ENCODE data around the gene KRT222.

The KRT222 gene

DNA sequence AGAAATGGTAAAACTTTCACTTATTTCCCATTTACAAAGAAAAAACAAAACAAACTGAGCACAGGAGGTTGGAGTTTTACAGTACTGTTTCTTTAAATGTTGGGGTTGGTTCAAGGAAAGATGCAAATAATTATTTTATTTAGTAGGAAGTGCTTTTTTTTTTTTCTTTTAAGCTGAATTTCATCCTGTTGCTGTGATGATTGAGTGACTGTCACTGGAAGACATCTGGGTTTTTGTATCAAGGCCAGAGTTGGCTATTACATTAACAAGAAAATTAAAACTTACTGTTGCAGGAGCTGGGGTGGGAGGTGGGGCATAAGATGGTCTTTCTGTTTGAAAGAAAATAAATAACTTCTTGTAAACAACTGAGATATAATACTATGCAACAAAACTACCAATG is 19.7 kb downstream of the KRT222 start:
- no peak for TF ChIP-seq GATA3 (IDR thresholded peaks at IDR 0.05; ENCODE audit: low read depth, low read length)
- no peak for TF ChIP-seq GATA2 (IDR thresholded peaks at IDR 0.05; ENCODE audit: low read depth, low read length)

DNA sequence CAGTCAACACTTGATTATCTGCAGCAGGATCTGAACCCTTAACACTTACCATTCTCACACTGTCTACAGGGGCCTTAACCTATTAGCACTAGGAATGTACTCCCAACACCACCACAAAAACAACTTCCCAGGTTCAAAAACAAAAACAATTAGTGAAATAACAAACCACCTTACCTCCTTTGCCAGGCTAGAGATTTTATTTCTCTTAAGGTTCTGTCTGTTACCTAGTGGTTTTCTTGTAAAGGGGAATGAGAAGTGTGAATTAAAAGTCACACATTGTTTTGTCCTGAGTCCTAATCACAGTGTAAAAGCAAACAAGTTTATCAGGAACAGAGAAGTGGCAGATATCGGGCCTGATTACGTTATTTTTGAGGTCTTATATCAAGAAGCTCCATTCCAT is 27.0 kb downstream of the KRT222 start:
- TF ChIP-seq GATA2 (IDR thresholded peaks at IDR 0.05; ENCODE audit: low read depth, low read length) = no peak
- TF ChIP-seq GATA3 (IDR thresholded peaks at IDR 0.05; ENCODE audit: low read depth, low read length) = no peak

DNA sequence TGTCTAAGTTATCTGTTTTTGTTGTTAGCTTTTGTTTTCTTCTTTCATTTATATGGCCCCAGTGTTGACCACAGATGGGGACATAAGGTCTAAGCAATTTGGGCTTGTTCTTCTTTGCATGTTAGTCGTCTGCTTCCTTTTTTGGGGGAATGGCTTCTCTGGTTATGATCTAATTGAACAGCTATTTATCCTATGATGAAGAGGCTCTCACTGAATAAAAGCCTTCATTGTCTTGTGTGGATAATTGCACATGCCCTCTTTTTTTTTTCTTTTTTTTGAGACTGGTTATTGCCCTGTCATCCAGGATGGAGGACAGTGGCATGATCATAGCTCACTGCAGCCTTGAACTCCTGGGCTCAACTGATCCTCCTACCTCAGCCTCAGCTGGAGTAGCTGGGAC is 31.1 kb downstream of the KRT222 start:
- TF ChIP-seq GATA3 (IDR thresholded peaks at IDR 0.05; ENCODE audit: low read depth, low read length) = no peak
- TF ChIP-seq GATA2 (IDR thresholded peaks at IDR 0.05; ENCODE audit: low read depth, low read length) = no peak

DNA sequence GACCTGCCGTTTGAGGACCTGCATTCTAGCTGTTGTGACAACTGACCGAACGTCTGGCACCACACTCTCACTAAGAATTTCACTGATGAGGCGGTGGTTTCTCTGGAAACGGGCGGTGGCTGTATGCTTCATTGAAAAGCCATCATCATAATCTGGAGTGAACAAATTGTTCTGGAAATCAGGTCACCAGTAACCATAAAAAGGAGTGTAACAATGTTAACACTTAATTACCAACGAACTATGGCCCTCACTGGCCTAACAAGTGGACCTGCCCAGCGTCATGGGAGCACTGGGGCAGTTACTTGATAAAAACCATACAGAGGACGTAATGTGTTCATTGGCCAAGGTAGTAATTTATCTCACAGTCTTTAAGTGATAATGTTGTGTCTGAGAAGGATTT is 32.8 kb downstream of the KRT222 start:
- TF ChIP-seq GATA3 (IDR thresholded peaks at IDR 0.05; ENCODE audit: low read depth, low read length) = no peak

DNA sequence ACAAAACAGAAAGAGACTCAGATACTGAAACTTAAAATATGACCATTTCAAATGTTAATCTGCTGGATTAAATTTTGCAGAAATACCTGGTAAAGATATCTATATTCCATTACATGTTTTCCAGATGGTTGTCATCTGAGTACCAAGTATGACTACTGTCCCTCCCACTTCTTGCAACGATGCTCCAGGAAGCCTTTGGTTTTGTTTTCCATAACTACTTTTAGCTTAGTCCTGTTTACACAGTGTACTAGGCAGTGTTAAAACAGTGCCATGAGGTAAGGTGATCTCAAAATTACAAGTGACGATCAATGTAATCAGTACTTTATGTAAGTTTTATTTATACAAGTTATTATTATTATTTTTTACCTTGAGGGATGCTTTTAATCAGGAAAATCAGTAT is 35.1 kb downstream of the KRT222 start:
- TF ChIP-seq GATA3 (IDR thresholded peaks at IDR 0.05; ENCODE audit: low read depth, low read length) (no peak), GATA2 (IDR thresholded peaks at IDR 0.05; ENCODE audit: low read depth, low read length) (no peak)

DNA sequence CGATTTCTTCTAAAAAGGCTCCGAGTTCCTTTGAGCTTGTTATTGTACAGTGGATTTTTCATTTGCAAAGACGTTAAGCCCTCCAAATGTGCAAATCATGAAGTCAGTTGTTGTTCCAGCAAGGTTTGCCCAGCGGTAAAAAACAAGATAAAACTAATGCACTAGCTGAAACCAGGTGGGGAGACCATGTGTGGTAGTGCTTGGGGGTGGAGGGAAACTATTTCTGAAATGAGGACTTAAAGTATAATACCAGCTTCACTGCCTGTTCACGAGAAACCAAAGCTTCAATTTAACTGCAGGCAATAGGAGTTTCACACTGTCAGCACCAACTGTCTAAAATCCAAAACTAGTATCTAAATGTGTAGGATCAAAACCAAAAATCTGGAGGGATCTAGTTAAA is 39.7 kb downstream of the KRT222 start:
- TF ChIP-seq GATA3 (IDR thresholded peaks at IDR 0.05; ENCODE audit: low read depth, low read length) (no peak), GATA2 (IDR thresholded peaks at IDR 0.05; ENCODE audit: low read depth, low read length) (no peak)

DNA sequence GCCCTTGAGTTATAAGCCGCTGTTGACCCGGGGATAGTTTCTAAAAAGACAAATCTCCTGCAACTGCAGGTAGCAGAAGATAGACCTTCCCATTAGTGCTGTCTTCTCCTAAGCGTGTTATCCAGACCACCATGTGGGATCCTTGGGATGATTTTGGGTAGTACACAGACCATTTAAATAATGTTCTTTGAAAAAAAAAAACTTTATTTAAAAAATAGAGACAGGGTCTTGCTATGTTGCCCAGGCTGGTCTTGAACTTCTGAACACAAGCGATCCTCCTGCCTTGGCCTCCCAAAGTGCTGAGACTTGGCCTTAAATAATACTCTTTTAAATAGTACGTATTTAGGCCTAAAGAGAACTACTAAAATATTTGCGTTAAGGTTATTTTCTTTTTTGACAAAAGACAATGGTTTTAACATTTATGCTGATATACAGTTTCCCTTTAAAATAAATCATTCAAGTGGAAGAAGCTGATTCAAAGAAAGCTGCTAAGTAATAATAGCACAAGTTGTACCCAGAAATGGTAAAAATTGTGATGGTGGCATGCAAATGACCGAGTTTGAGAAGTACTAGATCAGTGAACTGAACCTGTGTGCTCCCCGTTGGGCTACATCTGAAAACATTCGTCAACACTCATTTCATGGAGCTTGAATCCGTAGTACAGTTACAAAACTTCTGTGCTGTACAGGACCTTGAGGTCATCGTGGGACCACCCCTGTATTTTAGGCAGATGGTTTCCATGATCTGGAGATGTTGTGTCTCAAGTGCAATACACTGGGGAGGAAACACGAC is 41.4 kb downstream of the KRT222 start:
- TF ChIP-seq GATA3 (IDR thresholded peaks at IDR 0.05; ENCODE audit: low read depth, low read length) = no peak
- TF ChIP-seq GATA2 (IDR thresholded peaks at IDR 0.05; ENCODE audit: low read depth, low read length) = no peak

DNA sequence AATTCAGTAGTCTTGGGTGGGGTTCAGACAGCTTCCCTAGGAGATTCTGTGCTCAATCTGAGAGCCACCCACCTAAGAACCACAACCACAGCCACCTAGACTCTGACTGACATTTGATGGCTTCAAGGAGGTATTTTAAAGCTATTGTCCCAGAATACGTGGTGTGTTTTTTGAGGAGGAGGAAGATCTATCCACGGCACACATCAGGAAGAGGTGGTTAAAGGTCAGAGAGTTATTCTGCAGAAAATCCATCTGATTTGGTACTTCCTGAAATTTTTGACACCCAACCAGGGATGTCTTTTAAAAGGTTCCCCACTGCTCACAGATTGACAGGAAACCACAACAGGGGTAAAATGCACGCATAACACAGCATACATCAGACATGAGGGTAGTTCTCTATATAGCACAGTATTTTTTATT is 42.5 kb downstream of the KRT222 start:
- TF ChIP-seq GATA2 (IDR thresholded peaks at IDR 0.05; ENCODE audit: low read depth, low read length) (no peak), GATA3 (IDR thresholded peaks at IDR 0.05; ENCODE audit: low read depth, low read length) (no peak)

DNA sequence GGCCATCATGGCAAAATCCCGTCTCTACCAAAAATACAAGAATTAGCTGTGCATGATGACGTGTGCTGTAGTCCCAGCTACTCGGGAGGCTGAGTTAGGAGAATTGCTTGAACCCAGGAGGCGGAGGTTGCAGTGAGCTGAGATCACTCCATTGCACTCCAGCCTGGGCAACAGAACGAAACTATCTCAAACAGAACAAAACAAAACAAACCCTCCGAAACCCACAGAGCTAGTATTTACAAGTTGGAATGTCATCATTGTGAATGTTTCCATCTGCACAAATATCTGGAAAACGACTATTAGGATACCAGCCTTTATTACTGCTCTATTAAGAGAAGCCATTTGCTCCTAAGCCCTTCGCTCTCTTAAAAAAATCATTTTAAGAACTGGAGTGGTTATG is 43.4 kb downstream of the KRT222 start:
- TF ChIP-seq GATA3 (IDR thresholded peaks at IDR 0.05; ENCODE audit: low read depth, low read length) = no peak
- TF ChIP-seq GATA2 (IDR thresholded peaks at IDR 0.05; ENCODE audit: low read depth, low read length) = no peak

DNA sequence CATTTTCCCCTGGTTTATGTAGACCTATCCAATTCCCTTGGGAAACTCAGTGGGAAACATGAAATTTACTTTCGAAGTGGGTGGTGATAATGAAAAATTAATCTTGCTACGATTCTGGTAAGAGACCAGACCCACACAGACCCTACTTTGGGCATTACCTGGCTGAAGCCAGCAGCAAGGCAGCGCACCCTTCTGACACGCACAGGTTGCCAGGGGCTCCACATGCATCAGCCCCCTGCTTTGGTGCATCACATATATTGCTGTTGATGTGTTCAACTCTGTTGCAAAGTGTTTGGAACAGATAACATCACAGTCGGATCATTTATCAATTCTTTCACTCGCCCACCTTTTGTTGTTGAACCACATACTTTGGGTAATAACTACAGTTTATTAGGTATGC is 44.0 kb downstream of the KRT222 start:
- no peak for TF ChIP-seq GATA3 (IDR thresholded peaks at IDR 0.05; ENCODE audit: low read depth, low read length)
- no peak for TF ChIP-seq GATA2 (IDR thresholded peaks at IDR 0.05; ENCODE audit: low read depth, low read length)

DNA sequence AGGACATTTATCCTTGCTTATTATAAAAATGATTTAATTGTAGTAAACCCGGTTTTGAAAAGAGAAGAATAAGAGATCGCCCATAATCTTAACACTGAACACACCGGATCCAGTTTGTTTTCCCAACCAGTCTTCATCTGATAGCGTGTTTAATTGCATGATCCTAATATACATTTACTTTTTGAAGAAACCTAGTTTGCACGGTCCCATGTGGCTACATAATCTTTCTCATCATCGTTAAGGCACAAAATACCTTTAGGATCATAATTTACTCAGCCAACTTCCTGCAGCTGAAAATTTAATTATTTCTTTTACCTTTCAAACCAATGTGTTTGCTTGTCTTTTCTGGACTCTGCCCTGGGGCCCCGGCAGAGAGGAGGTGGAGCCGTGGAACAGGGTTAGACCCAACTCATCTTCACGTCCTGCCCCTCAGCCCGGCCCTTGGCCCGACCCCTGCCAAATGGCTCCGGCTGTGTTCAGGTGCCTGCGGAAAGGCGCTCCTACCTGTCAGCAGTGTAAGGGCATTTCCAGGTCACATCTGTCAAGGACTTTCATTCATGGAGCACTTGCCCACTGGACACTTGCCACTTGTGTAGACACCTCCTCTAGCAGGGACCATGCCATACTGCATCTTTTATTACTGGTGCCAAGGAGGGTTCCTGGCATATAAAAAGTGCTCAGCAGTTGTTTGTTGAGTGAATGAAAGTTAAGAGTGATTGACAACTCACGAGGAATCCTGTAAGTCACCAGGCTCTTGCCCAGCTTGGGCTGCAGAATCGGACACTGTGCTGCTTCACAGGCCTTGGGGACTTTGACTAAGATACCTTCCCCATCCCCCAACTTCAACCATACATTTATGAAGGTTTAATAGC is 46.0 kb downstream of the KRT222 start:
- TF ChIP-seq GATA3 (IDR thresholded peaks at IDR 0.05; ENCODE audit: low read depth, low read length) (no peak), GATA2 (IDR thresholded peaks at IDR 0.05; ENCODE audit: low read depth, low read length) (no peak)

DNA sequence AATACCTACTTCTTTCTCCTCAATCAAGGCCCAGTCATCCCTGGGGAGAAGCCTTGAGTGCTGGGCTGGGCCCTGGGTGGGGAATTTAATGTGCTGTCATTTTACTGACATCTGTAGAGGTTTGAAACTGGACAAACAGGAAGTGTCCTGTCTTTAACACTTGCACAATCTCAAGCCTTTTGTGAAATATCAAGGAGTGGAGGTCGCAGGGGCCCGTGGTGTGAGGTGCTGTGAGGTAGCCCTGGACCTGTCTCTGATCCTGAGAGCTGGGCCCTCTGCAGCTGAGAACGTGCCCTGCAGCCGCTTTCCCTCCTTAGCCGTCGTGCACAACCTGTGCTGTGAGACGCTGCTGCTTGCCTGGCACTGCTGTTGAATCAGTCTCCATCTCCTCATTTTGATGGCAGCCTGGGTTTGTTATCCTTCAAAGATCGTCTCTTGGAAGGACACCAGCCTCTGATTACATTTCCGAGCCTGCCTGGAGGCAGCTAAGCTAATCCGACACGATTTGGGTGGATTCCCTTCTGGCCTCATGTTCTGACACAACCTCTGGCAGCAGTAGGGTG is 47.2 kb downstream of the KRT222 start:
- TF ChIP-seq GATA3 (IDR thresholded peaks at IDR 0.05; ENCODE audit: low read depth, low read length) = no peak
- peak; percentile 52; the same call in 1 of the 2 replicates for TF ChIP-seq GATA2 (IDR thresholded peaks at IDR 0.05; ENCODE audit: low read depth, low read length)

DNA sequence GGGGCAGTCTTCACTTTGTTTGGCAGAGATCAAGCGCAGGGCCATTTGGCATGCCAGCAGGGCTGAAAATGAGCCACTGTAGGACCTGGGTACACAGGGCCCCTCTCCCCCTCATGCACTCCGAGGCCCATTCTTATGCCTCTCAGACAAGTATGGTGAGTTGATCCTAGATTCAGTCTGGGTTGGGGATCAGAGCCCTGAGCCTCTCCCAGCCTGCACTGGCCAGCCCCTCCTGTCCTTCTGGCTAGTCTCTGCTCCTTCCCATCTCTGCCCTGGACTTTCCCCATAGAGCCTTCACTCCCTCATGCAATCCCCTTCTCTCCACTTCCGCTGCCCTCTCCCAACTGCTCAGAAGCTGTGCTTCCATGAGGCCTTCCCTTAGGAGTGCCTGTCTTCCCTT is 48.4 kb downstream of the KRT222 start:
- TF ChIP-seq GATA3 (IDR thresholded peaks at IDR 0.05; ENCODE audit: low read depth, low read length) (no peak), GATA2 (IDR thresholded peaks at IDR 0.05; ENCODE audit: low read depth, low read length) (no peak)

DNA sequence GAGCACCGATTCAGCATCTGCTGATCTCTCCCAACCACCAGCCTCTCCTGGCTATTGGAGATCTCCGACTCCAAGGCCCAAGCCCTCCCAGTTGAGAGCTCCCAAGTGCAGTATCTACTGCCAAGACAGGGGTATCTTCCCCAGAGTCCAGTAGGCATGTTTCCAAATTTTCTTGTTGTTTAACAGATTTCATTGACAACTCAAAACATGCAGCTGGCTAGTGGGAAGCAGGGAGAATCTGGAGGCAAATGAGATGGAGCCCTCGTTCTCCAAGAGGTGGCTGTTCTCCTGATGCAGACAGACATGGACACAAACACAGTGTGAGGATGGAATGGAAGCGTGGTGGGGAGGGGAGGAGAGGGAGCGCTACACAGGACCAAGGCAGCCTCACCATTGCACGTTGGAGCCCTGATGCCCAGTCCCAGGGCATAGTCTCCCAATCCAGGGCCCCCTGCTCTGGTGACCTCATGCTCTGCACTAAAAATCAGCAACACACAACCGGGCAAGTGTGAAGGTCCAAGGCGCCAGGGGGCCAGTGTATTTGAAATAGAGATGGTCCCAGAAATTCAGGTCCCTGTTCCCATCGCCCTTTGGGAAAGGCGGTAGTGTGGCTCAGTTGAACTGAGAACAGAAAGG is 49.0 kb downstream of the KRT222 start:
- TF ChIP-seq GATA2 (IDR thresholded peaks at IDR 0.05; ENCODE audit: low read depth, low read length) (no peak), GATA3 (IDR thresholded peaks at IDR 0.05; ENCODE audit: low read depth, low read length) (no peak)
